PC-3 (cell line): ENCODE results near the gene LARP6.

Experiments used
- CTCF ChIP-seq: fragments of 300-600 bp; sonication (generic); conservative IDR thresholded peaks from 2 replicates; pipeline ENCODE4 v1.5.1; 2017; ENCODE audit warnings: antibody characterized with exemption, low read depth, mild to moderate bottlenecking, low read length
- EZH2 ChIP-seq: fragments of 300-600 bp; sonication (generic); IDR thresholded peaks from one replicate; pipeline ENCODE4 v1.6.1; 2017; ENCODE audit warnings: antibody characterized with exemption, mild to moderate bottlenecking, low read length; ENCODE audit not compliant: unreplicated experiment
- EZH2phosphoT487 ChIP-seq: fragments of 300-600 bp; sonication (generic); IDR thresholded peaks from 2 replicates; pipeline ENCODE4 v1.6.1; 2018; ENCODE audit warnings: mild to moderate bottlenecking, antibody characterized with exemption, low read length, borderline replicate concordance

DNA sequence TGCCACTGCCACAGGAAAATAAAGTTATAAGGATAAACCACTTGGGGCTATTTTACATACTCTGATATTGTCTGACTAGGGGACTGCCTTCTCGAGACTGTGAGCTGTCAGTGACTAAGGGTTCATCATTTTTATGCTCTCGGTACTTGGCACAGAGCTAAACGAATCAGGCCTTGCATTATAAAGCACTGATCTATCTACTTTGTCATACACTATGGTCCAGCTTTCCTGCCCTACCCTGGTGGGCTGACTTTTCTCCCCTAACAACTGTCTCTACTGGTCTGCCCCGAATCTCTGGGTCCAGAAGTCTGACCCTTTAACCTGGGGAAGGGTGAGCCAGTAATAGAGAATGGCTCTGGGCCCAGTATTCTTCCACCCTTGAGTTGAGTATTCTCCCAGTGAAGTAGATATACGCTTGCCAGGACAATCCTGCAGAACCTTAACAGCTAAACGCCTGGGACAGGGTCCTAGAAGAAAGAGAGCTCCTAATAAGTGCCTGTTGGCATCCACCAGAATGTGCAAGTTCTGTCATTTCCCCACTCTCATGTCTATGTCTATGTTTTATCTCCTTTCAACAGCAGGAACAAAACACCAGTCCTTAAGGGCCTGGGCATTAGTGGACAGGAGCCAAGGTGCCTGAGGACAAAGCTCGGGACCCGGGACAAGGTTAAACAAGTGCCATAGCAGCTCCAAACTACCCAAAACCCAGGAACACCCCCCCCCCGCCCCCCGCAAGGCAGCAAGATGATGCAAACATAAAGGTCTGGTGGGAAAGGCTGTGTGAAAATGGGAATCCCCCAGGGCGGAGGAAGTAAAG is 1.2 kb downstream of the LARP6 start:
- TF ChIP-seq CTCF (no peak), EZH2 (no peak), EZH2phosphoT487 (no peak)
